ENCODE measurements around the gene SLC35B2. TPM values are rescaled to one million over a fixed set of nuclear protein-coding genes. Genes with fewer than 3 reads are reported as not detected.

The SLC35B2 gene
- total and polyA plus RNA-seq, 2 donors from 2014 or later, result 45.1 to 49.5 TPM

DNA sequence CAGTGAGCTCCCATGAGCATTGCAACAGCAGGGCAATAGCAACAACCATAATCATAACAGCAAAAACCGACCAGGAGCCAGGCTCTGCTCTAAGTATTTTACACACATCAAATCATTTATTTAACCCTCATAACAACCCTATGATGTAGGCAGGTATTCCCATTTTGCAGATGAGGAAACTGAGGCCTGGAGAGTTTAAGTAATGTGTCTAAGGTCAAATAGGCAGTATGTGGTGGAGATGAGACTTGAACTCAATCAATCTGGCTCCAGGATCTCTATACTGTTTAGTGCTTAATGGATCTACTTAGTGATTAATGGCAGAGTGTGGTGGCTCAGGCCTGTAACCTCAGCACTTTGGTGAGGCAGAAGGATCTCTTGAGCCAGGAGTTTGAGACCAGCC lies 16.3 kb upstream of the SLC35B2 start:
- intact Hi-C loops (cut with DNase I), result no loop called here
- H3K9me3 ChIP-seq (ENCODE audit: control insufficient read depth in 2 of 3, insufficient read depth in 1 of 3, low read length in 3 of 3), result no peaks in the 10 kb centered on the region
- TF ChIP-seq, protein P1, sequence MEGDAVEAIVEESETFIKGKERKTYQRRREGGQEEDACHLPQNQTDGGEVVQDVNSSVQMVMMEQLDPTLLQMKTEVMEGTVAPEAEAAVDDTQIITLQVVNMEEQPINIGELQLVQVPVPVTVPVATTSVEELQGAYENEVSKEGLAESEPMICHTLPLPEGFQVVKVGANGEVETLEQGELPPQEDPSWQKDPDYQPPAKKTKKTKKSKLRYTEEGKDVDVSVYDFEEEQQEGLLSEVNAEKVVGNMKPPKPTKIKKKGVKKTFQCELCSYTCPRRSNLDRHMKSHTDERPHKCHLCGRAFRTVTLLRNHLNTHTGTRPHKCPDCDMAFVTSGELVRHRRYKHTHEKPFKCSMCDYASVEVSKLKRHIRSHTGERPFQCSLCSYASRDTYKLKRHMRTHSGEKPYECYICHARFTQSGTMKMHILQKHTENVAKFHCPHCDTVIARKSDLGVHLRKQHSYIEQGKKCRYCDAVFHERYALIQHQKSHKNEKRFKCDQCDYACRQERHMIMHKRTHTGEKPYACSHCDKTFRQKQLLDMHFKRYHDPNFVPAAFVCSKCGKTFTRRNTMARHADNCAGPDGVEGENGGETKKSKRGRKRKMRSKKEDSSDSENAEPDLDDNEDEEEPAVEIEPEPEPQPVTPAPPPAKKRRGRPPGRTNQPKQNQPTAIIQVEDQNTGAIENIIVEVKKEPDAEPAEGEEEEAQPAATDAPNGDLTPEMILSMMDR (IDR thresholded peaks at IDR 0.05; ENCODE audit: borderline replicate concordance, extremely low read depth, insufficient read depth), result no peak
- H3K9ac ChIP-seq (ENCODE audit: low read length in 3 of 3), result no peak overlapping the region
- H3K27ac ChIP-seq (ENCODE audit: low read depth in 2 of 2, low read length in 2 of 2), result no peak overlapping the region
- H3K27me3 ChIP-seq (ENCODE audit: control insufficient read depth, insufficient read depth, low read length), result peaks cover 14% of the 10 kb centered on the region
- no peak overlapping the region for H3K4me3 ChIP-seq (ENCODE audit: low read length in 3 of 3)
- H3K36me3 ChIP-seq (ENCODE audit: control insufficient read depth in 2 of 3, insufficient read depth in 3 of 3, low read length in 3 of 3), result no peaks in the 10 kb centered on the region
- FAIRE-seq (no peak), DNase-seq (no peak)
- H3K4me1 ChIP-seq (ENCODE audit: control insufficient read depth in 2 of 3, insufficient read depth in 2 of 3, low read depth in 1 of 3, low read length in 3 of 3), result peaks cover 0 to 2% (median 0%) of the 10 kb centered on the region in 3 donors

DNA sequence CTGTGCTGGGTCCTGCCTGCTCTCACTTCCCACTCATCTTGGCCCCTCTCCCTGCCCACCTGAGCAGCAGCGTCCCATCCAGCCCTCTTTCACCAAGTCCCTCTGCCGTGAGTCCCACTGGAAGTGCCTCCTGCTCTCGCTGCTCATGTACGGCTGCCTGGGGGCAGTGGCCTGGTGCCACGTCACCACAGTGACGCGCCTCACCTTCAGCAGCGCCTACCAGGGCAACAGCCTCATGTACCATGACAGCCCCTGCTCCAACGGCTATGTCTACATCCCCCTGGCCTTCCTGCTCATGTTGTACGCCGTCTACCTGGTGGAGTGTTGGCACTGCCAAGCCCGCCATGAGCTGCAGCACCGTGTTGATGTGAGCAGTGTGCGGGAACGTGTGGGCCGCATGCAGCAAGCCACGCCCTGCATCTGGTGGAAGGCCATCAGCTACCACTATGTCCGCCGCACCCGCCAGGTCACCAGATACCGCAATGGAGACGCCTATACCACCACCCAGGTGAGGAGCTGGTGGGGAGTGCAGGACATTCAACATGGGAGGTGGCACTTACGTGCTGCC lies 15.8 kb upstream of the SLC35B2 start:
- no peak for DNase-seq
- Histone ChIP-seq H3K27me3 (ENCODE audit: control insufficient read depth, insufficient read depth, low read length) (peaks cover 12% of the 10 kb centered on the region), H3K4me3 (ENCODE audit: low read length in 3 of 3) (no peak overlapping the region), H3K9ac (ENCODE audit: low read length in 3 of 3) (no peak overlapping the region), H3K27ac (ENCODE audit: low read depth in 2 of 2, low read length in 2 of 2) (no peak overlapping the region), H3K36me3 (ENCODE audit: control insufficient read depth in 2 of 3, insufficient read depth in 3 of 3, low read length in 3 of 3) (no peaks in the 10 kb centered on the region), H3K4me1 (ENCODE audit: control insufficient read depth in 2 of 3, insufficient read depth in 2 of 3, low read depth in 1 of 3, low read length in 3 of 3) (peaks cover 0 to 2% (median 0%) of the 10 kb centered on the region in 3 donors), H3K9me3 (ENCODE audit: control insufficient read depth in 2 of 3, insufficient read depth in 1 of 3, low read length in 3 of 3) (no peaks in the 10 kb centered on the region)
- TF ChIP-seq, protein P1 (IDR thresholded peaks at IDR 0.05; ENCODE audit: borderline replicate concordance, extremely low read depth, insufficient read depth), result no peak
- intact Hi-C loops (cut with DNase I), result no loop called here
- no peak for FAIRE-seq

DNA sequence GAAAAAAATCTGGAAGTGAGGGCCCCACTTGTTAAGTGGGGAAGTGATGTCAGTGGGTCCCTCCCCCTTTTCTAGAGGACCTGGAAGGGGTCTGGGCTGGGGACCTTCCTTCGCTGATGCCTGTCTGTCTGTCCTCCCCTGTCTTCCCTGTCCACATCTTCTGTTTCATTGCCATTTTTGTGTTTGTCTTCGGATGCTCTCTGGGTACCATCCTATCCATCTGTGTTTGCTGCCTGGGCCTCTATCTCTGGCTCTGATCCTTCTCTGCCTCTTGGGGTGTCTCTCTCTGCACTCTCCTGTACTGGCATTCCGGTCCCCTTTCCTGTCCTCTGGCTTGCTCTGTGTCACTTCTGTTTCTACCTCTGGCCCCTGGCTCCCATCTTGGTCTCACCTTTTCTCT lies 15.2 kb upstream of the SLC35B2 start:
- TF ChIP-seq, protein P1 (IDR thresholded peaks at IDR 0.05; ENCODE audit: borderline replicate concordance, extremely low read depth, insufficient read depth), result no peak
- no peak overlapping the region for H3K9ac ChIP-seq (ENCODE audit: low read length in 3 of 3)
- H3K9me3 ChIP-seq (ENCODE audit: control insufficient read depth in 2 of 3, insufficient read depth in 1 of 3, low read length in 3 of 3), result no peaks in the 10 kb centered on the region
- peaks cover 0 to 2% (median 0%) of the 10 kb centered on the region in 3 donors for H3K4me1 ChIP-seq (ENCODE audit: control insufficient read depth in 2 of 3, insufficient read depth in 2 of 3, low read depth in 1 of 3, low read length in 3 of 3)
- DNase-seq, result no peak
- H3K36me3 ChIP-seq (ENCODE audit: control insufficient read depth in 2 of 3, insufficient read depth in 3 of 3, low read length in 3 of 3), result no peaks in the 10 kb centered on the region
- H3K27me3 ChIP-seq (ENCODE audit: control insufficient read depth, insufficient read depth, low read length), result peaks cover 12% of the 10 kb centered on the region
- H3K4me3 ChIP-seq (ENCODE audit: low read length in 3 of 3), result no peak overlapping the region
- H3K27ac ChIP-seq (ENCODE audit: low read depth in 2 of 2, low read length in 2 of 2), result no peak overlapping the region
- FAIRE-seq, result no peak
- intact Hi-C loops (cut with DNase I), result no loop called here

DNA sequence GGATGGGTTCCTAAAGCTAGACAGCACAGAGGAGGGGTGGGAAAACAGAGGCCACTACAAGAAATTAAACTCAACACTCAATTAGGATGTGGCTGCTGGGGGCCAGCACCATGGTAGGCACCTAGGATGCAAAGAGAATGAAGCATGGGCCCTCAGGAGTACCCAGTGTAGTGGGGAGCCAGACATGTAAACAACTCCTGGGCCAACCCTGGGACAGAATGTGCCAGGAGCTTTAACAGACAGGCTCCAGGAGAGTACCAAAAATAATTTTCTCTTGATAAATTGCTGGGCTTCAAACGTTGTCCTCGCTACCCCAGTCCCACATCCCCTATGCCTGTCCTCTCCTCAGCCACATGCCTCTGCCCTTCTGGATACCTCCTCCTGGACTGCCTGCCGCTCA lies 14.6 kb upstream of the SLC35B2 start:
- no peak for DNase-seq
- FAIRE-seq, result no peak
- Histone ChIP-seq H3K9me3 (ENCODE audit: control insufficient read depth in 2 of 3, insufficient read depth in 1 of 3, low read length in 3 of 3) (no peaks in the 10 kb centered on the region), H3K4me3 (ENCODE audit: low read length in 3 of 3) (no peak overlapping the region), H3K9ac (ENCODE audit: low read length in 3 of 3) (no peak overlapping the region), H3K27me3 (ENCODE audit: control insufficient read depth, insufficient read depth, low read length) (peaks cover 12% of the 10 kb centered on the region), H3K36me3 (ENCODE audit: control insufficient read depth in 2 of 3, insufficient read depth in 3 of 3, low read length in 3 of 3) (no peaks in the 10 kb centered on the region), H3K27ac (ENCODE audit: low read depth in 2 of 2, low read length in 2 of 2) (no peak overlapping the region), H3K4me1 (ENCODE audit: control insufficient read depth in 2 of 3, insufficient read depth in 2 of 3, low read depth in 1 of 3, low read length in 3 of 3) (peaks cover 0 to 2% (median 0%) of the 10 kb centered on the region in 3 donors)
- intact Hi-C loops (cut with DNase I), result no loop called here
- TF ChIP-seq, protein P1 (IDR thresholded peaks at IDR 0.05; ENCODE audit: borderline replicate concordance, extremely low read depth, insufficient read depth), result no peak
